ENCODE results near the gene DLL3.

Gene DLL3

DNA sequence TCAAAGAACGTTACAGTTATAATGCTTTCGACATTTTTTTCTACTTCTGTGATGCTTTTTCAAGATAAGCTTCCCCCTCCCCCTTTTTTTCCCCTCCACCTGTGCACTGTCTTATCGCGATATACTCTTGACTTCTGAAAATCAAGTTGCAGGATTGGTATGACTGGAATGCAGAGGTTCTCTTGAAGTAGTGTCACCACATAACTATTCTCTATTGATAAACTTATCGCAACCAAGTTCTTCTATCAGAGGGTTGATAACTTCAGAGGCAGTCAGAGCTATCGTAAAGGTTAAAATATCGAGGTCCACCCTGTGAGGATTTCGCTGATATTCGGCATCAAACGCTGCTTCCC, 40.4 kb downstream of the DLL3 start:
- DNase-seq (ENCODE audit: extremely low read depth, low read depth), result no peak
- peak overlapping the region; percentile 78 for H3K4me3 ChIP-seq (replicated peaks; ENCODE audit: low read depth, low read length)

DNA sequence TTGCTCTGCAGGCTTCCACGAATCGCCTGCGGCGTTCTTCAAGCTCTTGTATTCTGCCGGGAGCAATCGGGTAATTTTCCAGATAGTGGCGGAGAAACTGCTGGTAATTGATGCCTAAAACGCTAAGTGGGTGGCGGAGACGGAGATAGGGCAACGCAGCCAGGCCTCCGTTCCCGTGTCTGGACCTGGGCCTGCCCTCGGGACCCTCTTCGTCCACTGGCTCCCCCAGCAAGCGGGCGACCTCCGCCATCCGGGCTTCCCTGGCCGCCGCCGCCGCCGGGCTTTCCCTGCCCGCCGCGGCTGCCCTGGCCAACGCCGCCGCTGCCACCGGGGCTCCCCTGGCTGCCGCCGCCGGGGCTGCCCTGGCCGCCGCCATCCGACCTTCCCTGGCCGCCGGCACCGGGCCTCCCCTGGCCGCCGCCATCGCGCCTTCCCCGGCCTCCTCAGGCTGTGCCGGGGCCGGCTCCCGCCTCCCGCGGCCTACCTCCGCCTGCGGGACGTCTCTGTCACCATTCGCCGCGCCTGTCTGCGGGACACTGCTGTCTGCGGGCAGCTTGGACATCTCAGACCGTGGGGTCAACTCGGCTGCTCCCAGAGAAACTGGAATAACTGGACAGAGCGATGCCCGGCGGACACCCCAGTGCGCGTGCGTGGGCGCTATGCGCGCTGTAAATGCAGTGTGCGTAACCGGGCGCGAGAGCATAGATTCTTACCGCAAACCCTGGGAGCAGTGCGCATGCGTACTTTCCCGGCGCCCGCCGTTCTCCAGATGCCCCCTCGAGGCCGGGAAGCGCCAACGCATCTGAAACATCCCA, 41.0 kb downstream of the DLL3 start, which contains the start of gene EID2:
TSS of gene EID2 (minus strand) at position 644 of the 815 bp plus-strand sequence. CDS start at position 562, 82 bp downstream.
- TF ChIP-seq, protein P1, sequence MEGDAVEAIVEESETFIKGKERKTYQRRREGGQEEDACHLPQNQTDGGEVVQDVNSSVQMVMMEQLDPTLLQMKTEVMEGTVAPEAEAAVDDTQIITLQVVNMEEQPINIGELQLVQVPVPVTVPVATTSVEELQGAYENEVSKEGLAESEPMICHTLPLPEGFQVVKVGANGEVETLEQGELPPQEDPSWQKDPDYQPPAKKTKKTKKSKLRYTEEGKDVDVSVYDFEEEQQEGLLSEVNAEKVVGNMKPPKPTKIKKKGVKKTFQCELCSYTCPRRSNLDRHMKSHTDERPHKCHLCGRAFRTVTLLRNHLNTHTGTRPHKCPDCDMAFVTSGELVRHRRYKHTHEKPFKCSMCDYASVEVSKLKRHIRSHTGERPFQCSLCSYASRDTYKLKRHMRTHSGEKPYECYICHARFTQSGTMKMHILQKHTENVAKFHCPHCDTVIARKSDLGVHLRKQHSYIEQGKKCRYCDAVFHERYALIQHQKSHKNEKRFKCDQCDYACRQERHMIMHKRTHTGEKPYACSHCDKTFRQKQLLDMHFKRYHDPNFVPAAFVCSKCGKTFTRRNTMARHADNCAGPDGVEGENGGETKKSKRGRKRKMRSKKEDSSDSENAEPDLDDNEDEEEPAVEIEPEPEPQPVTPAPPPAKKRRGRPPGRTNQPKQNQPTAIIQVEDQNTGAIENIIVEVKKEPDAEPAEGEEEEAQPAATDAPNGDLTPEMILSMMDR (IDR thresholded peaks at IDR 0.05; ENCODE audit: low read depth, low read length, missing control alignments), result peak; percentile 74
- peak within 1 kb of the TSS; percentile 78 for H3K4me3 ChIP-seq (replicated peaks; ENCODE audit: low read depth, low read length)
- DNase-seq (ENCODE audit: extremely low read depth, low read depth), result peak; percentile 85

More for the DNA sequence above, 40.4 kb downstream of the DLL3 start:
- TF ChIP-seq, protein P1 (IDR thresholded peaks at IDR 0.05; ENCODE audit: low read depth, low read length, missing control alignments), result no peak

DNA sequence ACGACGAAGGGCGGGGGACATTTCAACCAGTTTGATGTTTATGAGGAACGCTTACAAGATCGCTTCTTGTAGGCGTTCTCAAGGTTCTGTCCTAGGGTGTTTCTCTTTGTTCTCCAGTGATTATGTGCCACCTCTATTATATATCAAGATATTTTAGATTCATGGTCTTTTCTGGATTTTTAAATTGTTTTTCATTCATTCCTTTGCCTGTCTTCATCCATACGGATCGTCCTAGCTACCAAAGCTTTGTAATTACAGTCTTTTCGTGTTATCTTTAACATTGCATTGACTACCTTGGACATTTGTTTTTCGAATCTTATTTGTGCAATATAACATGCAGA, 41.6 kb downstream of the DLL3 start:
- H3K4me3 ChIP-seq (replicated peaks; ENCODE audit: low read depth, low read length), result peak overlapping the region; percentile 78
- TF ChIP-seq, protein P1 (IDR thresholded peaks at IDR 0.05; ENCODE audit: low read depth, low read length, missing control alignments), result no peak
- no peak for DNase-seq (ENCODE audit: extremely low read depth, low read depth)

DNA sequence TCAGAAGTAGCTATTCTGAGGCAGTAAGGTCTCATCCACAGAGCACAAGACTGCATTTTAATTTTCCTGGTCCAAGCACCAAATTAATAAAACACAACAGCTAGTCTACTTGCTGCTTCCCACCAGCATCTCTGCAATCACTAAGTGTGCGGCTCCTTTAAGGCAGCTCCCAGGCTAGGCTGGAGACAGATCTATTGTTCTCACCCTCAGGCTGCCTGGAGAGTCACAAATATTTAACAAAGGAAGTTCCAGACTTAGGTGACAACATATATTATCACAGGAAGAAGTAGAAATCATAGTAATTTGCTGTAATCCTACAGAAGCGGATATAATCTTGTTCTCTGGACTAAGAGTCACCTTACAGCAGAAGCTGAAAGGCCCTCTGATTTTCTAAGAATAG, 43.5 kb downstream of the DLL3 start:
- H3K4me3 ChIP-seq (replicated peaks; ENCODE audit: low read depth, low read length), result no peak overlapping the region
- no peak for DNase-seq (ENCODE audit: extremely low read depth, low read depth)
- TF ChIP-seq, protein P1 (IDR thresholded peaks at IDR 0.05; ENCODE audit: low read depth, low read length, missing control alignments), result no peak

DNA sequence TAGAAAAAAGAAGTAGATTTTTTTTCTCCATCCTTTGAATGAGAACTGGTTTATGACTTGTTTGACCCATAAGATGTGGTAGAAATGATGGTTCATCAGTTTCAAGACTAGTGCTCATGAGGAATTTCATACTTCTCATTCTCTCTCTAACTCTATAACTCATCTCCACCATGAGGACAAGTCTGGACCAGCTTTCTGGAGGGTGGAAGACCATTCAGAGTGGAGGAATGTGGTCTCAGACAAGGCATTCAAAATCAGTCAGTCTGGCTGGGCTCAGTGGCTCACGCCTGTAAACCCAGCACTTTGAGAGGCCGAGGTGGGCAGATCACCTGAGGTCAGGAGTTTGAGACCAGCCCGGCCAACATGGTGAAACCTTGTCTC, 44.7 kb downstream of the DLL3 start:
- H3K4me3 ChIP-seq (replicated peaks; ENCODE audit: low read depth, low read length), result no peak overlapping the region
- DNase-seq (ENCODE audit: extremely low read depth, low read depth), result no peak
- TF ChIP-seq, protein P1 (IDR thresholded peaks at IDR 0.05; ENCODE audit: low read depth, low read length, missing control alignments), result no peak

DNA sequence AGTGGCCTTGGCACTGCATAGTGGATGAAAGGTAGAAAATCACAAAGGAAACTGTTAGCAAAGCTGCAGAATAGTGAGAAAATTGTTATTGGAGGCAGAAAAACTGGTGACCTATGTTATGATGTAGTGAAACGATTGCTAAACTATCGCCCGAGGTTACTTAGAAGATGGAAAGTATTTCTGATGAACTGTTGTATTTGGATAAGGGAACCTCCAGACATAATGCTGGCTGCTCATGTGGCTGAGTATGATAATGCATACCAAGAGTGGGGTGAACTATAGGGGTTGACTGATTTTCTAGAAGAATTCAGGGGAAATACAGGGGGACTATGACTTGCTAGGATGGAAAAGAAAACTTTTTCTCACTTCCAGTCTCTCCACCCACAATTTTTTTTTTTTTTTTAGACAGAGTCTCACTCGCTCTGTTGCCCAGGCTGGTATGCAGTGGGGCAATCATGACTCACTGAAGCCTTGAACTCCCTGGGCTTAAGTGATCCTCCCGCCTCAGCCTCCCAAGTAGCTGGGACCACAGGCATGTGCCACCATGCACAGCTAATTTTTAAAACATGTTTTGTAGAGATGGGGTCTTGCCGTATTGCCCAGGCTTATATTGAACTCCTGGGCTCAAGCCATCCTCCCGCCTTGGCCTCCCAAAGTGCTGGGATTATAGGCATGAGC, 45.6 kb downstream of the DLL3 start:
- TF ChIP-seq, protein P1 (IDR thresholded peaks at IDR 0.05; ENCODE audit: low read depth, low read length, missing control alignments), result no peak
- no peak for DNase-seq (ENCODE audit: extremely low read depth, low read depth)

More for the DNA sequence above, 45.6 kb downstream of the DLL3 start:
- no peak overlapping the region for H3K4me3 ChIP-seq (replicated peaks; ENCODE audit: low read depth, low read length)

Data from HFF-Myc (cell line).